HG02852 (cell line): Measurements from ENCODE around the gene APOBEC3B.
"Not testable (repeated sequence)": the region's sequence is repeated elsewhere in the genome, so short reads cannot be mapped to it uniquely, and the experiment has no call there.

Experiments
- ATAC-seq: cut with Tn5 transposase; IDR thresholded peaks from one replicate; pipeline ENCODE4 v1.9.1; 2021; ENCODE audit warnings: mild to moderate bottlenecking, moderate library complexity; ENCODE audit not compliant: unreplicated experiment

Gene APOBEC3B

DNA sequence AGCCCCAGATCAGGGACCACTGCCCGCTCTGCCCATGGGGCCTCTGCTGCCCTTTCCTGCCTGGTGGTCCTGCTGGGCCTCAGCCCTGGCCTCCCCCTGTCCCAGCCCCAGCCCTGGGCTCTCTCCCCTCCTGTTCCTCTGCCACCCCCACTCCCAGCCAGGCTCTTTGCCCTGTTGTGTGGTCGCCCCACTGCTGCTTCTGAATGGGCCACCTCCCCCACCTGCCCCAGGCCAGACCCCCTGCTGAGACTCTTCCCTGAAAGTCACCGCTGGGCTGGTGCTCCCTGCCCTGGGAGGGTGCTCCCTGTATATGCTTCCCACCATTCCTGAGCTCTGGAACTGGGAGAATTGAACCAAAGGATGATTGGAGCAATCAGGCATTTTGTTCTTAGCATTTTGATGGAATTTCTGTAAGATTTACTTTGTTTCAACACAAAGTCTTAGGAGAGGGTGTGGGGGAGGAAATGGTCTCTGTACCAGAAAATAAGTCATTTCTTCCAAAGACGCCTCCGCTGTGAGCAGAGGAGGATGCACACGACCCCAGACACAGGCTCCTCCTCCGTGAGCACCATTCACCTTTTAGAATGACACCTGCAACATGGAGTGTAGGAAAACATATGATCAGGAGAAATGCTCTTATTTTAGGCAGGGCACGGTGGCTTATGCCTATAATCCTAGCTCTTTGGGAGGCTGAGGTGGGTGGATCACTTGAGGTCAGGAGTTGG is 5.2 kb downstream of the APOBEC3B start:
- ATAC-seq, result no peak

DNA sequence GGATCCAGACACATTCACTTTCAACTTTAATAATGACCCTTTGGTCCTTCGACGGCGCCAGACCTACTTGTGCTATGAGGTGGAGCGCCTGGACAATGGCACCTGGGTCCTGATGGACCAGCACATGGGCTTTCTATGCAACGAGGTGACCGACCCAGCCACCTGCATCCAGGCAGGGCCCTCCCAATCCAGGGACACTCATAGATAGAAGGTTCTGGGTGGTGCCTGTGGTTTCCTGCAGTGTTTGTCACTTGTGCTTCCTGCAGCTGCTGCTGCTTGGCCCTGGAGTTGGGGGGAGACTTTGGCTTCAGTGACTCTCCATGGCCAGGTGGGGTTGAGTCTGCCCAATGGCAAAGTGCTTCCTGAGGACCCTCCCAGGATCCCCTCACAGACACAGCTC is 7.3 kb downstream of the APOBEC3B start:
- ATAC-seq, result no peak

DNA sequence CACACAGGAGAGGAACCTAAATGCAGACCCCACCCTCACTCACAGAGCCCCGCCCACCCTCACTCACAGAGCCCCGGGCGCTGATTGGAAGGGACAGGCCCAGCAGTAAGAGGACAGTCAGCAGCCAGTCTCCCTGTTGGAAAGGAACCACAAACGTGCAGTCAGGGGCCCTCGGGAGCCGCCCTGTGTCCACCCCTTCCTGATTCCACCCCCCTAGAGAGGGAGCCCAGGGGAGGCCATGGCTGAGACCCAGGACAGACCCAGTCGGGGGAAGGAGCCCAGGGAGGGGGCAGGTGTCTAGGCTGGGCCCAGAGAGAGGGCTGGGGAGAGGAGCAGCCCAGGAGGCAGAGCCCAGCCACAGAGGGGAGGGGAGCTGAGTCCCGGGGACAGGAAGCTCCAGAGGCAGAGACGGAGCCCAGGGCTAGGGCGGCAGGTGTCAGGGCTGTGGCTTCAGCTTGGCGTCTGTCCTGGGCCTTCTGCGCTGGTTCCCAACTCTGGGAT is 10.8 kb downstream of the APOBEC3B start:
- ATAC-seq, result not testable (repeated sequence)

DNA sequence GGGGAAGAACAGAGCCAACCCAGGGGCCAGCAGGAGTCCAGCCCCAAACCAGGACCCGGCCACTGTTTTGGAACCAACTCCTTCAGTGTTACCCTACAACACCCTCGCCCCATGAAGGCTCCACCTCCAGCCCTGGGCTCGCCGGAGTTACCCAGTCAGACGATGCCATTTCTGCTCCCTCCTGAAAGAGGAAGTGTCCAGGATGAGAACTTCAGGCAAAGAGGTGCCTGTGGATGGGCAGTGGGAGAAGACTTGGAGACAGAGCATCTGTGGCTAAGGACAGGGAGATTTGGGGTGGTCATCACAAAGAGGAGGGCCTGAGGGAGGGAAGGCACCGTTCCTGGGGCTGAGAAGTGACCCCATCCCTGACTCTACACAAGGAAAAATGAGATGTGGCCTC is 14.0 kb downstream of the APOBEC3B start:
- no peak for ATAC-seq

DNA sequence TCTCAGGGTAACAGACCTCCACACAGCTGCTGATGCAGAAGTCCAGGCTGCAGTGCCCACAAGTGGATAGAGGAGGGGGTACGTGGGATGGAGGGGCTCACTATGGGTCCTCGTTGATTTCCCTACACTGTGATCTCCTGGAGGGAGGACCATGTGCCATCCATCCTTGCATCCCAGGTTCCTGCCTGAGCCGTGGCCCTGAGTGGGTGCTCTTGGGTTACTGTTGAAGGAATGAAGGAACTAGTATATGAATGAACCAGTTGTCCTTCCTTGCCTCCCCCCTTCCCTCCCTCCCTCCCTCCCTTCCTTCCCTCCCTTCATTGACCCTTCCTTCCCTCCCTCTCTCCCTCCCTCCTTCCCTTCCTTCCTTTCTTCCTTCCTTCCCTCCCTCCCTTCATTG is 15.4 kb downstream of the APOBEC3B start:
- ATAC-seq, result no peak

DNA sequence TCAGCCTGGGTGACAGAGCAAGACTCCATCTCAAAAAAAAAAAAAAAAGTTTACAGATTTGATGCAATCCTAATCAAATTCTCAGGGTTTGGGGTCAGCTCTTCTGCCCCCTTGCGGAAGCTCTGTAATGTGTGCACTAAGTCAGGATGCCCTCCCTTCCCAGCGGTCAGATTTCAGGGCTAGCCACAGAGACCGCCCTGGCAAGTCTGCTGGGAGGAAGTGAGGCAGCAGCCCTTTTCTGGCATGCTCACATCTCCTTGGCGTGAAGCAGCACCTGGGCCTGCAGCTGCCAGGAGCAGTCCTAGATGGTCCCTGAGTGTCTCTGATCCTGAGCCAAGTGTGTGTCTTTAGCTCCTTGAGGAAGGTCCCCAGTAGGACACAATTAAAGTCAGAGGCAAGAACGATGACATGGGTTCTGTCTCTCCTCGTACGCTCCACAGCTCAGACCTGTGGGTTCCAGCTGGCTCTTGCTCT is 21.1 kb downstream of the APOBEC3B start:
- ATAC-seq, result no peak

DNA sequence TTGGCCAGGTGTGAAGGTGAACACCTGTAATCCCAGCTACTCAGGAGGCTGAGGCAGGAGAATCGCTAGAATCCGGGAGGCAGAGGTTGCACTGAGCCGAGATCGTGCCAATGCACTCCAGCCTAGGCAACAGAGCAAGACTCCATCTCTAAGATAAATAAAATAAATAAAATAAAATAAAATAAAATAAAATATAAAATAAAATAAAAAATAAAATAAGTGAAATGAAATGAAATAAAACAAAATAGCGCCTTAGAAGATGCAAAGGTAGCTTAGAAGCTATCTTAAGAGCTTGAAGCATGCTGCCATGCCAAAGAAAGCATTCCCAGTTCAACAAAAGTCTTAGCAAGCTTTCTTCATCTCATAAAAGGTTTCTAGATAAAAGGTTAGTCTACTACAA is 25.0 kb downstream of the APOBEC3B start:
- ATAC-seq, result no peak

DNA sequence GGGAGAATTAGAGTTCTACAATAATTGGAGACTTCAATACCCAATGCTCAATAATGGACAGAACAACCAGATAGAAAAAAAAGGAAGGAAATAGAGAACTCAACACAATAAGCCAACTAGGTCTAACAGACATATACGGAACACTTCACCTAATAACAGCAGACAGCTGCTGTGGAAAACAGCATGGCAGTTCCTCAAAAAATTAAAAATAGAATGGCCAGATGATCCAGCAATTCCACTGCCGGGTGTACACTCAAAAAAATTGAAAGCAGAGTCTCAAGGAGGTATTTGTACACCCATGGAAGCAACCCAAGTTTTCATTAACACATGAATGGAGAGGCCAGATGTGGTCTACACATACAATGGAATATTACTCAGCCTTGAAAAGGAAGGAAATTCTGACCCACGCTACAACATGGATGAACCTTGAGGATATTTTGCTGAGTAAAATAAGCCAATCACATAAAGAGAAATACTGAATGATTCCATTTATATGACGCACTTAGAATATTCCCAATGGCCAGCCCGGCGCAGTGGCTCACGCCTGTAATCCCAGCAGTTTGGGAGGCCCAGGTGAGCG is 26.2 kb downstream of the APOBEC3B start:
- ATAC-seq, result not testable (repeated sequence)

DNA sequence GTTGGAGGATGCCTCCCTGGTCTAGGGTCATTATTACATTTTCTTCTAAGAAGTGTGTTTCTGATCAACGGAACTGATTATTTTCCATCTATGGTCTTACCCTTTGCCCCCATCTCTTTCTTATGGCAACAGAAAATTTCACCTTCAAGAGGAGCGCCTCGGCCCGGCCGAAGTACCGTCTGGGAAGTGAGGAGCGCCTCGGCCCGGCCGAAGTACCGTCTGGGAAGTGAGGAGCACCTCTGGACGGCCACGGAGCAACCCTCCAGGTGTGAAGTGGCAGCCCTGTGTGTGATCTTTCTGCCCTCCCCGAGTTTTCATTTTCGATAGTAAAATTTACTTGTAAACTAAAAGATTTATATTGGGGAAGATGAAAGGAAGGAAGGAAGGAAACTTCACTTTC is 28.8 kb downstream of the APOBEC3B start:
- ATAC-seq, result no peak

DNA sequence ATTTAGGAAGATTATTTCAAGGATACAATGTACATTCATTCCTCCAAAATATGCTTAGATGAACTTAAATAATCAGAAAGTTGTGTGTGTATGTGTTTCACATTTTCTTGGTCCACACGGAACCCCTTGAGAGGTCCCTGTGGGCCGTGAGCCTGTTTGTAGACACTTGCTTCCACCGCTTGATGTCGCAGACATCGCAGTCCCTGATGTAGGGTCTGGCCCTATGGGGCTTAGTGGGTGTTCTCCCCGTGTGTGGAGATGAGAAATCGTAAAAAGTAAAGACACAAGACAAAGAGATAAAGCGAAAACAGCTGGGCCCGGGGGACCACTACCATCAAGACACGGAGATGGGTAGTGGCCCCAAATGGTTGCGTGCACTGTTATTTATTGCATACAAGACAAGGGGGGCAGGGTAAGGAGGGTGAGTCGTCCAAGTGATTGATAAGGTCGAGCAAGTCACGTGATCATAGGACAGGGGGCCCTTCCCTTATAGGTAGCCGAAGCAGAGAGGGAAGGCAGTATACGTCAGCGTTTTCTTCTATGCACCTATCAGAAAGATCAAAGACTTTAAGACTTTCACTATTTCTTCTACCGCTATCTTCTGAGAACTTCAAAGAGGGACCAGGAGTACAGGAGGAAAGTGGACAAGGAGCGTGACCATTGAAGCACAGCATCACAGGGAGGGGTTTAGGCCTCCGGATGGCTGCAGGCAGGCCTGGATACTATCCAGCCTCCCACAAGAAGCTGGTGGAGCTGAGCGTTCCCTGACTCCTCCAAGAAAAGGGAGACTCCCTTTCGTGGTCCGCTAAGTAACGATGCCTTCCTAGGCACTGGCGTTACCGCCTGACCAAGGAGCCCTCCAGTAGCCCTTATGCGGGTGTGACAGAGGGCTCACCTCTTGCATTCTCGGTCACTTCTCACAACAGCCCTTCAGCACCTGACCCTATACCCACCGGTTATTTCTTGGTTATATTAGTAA is 30.7 kb downstream of the APOBEC3B start:
- no peak for ATAC-seq

DNA sequence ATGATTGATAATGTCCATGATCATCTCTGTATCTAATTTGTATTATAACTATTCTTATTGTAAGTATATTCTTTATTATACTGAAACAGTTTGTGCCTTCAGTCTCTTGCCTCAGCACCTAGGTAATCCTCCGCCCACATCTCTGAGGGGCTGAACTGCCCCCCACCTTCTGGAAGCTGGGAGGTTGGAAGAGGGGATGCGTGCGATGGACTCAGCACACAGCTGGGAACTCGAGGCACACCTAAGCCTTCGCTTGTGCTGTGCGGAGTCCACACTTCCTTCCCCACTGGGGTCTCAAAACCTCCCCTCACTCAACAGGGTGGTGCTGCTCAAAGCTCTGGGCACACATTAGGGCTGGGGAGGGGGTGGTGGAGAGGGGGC is 31.4 kb downstream of the APOBEC3B start:
- ATAC-seq, result peak; percentile 15

DNA sequence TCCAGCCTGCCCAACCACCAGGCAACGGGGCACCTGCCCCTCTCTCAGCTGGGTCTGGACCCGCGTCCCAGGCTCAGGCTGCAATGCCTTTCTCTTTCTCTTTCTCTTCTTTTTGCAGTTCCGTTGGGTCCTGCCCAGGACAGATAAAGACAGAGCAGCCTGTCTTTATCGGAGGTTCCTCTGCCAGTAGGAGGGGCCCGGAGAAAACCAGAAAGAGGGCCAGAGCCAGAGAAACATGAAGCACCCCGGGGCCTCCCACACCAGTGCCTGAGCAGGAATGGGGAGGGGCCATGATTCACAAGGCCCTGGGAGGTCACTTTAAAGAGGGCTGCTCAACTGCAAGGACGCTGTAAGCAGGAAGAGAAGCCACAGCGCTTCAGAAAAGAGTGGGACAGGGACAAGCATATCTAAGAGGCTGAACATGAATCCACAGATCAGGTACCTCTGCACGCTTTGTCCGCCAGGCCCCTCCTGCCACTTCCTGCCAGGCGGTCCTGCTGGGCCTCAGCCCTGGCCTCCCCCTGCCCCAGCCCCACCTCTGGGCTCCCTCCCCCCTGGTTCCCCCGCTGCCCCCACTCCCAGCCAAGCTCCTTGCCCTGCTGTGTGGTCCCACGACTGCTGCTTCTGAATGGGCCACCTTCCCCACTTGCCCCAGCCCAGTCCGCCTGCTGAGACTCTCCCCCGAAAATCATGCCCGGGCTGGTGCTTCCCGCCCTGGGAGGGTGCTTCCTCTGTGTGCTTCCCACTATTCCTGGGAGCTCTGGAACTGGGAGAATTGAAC is 32.0 kb downstream of the APOBEC3B start, which contains the start of gene APOBEC3C:
APOBEC3C (plus strand) TSS at position 316 of the 781 bp plus-strand sequence; CDS start at position 422, 106 bp downstream.
- ATAC-seq, result peak; percentile 81

DNA sequence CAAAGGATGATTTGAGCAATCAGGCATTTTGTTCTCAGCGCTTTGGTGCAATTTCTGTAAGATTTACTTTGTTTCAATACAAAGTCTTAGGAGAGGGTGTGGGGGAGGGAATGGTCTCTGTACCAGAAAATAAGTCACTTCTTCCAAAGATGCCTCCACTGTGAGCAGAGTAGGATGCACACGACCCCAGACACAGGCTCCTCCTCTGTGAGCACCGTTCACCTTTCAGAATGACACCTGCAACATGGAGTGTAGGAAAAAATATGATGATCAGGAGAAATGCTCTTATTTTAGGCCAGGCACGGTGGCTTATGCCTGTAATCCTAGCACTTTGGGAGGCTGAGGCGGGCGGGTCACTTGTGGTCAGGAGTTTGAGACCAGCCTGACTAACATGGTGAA is 32.6 kb downstream of the APOBEC3B start:
- ATAC-seq, result not testable (repeated sequence)

DNA sequence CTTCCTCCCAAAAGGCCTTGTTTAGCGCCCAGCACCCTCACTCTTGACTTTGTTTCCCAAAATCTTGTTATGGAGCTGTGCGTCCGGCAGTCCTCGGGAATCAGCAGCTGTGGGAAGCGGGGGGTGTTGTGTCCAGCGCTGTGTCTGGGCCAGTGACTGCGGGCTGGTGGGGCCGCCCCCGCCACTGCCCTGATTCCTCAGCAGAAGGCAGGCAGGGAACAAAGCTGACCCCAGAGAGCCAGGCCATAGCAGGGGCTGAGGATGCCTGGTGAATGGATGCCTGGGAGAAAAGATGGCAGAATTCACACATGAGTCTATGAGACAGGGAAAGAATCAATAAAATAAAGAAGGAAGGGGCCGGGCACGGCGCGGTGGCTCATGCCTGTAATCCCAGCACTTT is 34.4 kb downstream of the APOBEC3B start:
- ATAC-seq, result no peak

DNA sequence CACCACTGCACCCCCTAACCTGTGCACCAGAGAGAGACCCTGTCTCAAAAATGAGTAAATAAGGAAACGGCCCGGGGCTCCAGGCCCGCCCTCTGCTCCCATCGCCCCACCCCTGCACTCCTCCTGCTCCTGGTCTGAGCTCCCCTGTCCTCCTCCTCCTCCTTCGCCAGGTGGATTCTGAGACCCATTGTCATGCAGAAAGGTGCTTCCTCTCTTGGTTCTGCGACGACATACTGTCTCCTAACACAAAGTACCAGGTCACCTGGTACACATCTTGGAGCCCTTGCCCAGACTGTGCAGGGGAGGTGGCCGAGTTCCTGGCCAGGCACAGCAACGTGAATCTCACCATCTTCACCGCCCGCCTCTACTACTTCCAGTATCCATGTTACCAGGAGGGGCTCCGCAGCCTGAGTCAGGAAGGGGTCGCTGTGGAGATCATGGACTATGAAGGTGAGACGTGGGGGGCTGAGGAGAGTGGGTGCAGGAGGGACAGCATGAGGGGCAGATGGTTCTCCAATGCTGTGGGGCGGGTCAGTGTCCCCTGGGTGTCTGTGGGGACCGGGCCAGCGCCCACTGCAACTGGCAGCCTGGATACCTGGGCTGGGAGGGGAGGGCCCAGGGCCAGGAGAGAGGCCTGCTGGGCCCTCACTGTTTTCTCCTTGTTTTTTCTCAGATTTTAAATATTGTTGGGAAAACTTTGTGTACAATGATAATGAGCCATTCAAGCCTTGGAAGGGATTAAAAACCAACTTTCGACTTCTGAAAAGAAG is 35.6 kb downstream of the APOBEC3B start:
- no peak for ATAC-seq

DNA sequence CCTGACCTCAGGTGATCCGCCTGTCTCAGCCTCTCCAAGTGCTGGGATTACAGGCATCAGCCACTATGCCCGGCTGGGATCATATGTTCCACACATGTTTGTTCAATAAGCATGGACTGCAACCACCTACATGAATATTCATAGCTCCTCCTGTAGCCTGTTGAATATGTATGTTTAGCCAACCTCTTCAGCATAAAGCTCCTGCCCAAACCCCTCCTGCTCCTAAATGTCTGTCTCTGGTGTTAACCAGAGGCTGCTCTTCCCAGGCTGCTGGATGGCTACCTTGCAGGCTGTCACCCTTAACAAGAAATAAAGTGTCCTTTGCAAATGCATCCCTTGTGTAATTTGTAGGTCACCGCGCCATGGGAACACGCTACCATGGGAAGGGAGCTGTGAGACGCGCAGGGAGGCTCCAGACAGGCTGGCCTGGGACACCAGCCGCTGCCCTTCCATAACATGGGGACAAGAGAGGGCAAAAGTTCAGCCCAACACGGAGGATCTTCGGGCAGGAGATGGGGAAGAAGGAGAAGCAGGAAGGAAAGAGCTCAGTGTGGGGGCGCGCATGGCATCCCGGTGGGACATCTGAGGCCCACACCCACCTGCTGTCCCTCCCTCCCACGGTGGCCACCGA is 38.0 kb downstream of the APOBEC3B start:
- ATAC-seq, result not testable (repeated sequence)

DNA sequence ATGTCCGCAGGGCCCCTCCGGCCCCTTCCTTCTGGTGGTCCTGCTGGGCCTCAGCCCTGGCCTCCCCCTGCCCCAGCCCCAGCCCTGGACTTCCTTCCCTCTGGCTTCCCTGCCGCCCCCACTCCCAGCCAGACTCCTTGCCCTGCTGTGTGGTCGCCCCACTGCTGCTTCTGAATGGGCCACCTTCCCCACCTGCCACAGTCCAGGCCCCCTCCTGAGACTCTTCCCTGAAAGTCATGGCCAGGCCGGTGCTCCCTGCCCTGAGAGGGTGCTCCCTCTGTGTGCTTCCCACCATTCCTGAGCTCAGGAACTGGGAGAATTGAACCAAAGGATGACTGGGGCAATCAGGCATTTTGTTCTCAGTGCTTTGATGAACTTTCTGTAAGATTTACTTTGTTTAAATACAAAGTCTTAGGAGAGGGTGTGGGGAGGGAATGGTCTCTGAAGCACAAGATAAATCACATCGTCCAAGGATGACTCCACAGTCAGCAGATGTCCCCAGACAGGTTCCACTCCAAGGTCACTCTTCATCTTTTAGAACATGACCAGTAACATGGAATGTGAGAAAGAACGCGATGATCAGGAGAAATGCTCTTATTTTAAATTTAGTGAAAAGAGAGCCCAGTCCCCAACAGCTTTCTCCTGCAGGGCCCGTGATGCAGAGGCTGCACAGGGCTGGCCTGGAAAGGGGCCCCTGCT is 39.6 kb downstream of the APOBEC3B start:
- no peak for ATAC-seq

DNA sequence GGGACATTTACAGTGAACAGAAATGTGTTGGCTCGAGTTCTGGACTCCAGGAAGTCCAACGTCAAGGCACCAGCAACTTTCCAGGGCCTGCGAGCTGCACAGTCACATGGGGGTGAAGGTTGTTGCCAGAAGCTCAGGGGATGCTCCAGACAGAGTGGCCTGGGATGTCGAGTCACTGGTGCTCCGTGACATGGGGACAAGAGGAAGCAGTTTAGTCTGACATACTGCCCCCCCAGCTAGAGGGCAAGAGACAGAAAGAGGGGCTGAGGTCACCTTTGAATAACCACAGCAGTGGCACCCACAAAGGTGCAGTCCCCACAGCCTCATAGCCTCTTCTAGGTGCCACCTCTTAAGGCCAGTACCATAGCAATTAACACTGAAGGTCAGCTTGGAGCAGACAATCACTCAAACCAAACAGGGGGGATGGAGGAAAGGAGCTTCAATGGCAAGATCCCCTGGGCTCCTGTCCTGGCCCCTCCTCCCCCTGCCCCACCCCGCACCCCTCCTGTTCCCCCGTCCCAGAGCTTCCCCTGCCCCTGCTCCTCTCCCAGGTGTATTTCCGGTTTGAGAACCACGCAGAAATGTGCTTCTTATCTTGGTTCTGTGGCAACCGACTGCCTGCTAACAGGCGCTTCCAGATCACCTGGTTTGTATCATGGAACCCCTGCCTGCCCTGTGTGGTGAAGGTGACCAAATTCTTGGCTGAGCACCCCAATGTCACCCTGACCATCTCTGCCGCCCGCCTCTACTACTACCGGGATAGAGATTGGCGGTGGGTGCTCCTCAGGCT is 42.6 kb downstream of the APOBEC3B start:
- ATAC-seq, result no peak
